GM15510 (cell line): ENCODE measurements around the gene ZBTB45.

Experiments used
- POLR2A ChIP-seq: IDR thresholded peaks from 3 replicates; pipeline ENCODE4 v1.6.1; 2011; ENCODE audit warnings: borderline replicate concordance; ENCODE audit not compliant: insufficient read length; ENCODE audit errors: extremely low read depth

ZBTB45 gene

DNA sequence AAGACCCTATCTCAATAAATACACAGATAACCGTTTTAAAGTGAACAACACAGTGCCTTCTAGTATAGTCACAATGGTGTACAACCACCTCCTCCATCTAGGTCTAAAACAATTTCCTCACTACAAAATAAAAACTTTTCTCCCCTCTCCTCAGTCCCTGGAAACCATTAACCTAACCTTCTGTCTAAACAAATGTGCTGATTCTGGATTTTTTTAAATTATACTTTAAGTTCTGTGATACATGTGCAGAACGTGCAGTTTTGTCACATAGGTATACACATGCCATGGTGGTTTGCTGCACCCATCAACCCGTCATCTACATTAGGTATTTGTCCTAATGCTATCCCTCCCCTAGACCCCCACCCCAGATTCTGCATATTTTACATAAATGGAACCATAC lies 9.8 kb upstream of the ZBTB45 start:
- TF ChIP-seq POLR2A = no peak

- TF ChIP-seq POLR2A = no peak
Observed at GRCh38 chr19:58522709-58523108, 3.1 kb upstream of the ZBTB45 start.

DNA sequence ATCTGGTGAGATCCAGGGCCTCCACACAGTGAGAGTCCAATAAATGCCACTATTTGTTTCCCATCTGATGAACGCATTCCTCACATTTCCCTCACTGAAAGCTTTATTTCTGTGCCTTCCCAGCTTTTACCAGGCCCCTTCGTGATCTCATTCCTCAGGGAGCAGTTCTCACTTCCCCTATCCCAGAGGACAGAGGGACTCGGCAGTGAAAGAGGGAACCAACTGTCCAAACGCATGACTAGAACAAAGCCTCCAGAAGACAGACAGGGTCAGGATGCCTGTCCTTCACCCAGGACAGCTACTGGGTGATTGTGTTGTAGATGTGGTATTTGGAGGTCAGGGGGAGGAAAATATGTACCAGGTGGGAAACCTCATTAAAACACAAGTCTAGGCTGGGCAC lies 2.0 kb upstream of the ZBTB45 start:
- TF ChIP-seq POLR2A = no peak

DNA sequence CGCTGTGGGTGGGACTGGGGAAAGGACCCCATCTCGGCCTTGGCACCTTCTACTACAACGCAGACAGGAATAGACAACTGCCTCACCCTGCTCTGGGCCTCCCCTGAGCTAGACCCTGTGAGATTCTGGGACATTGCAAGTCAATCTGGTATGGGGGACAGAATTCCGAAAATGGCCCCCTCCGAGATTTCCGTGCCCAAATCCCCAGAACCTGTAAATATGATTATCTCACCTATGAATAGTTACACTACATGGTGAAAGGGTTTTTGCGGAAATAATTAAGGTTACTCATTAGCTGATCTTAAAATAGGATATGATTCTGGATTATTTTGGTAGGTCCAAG lies 618 bp upstream of the ZBTB45 start:
- no peak for TF ChIP-seq POLR2A

GRCh38 chr19:58519087-58519354 lies 589 bp downstream of the ZBTB45 start:
- no peak for TF ChIP-seq POLR2A

DNA sequence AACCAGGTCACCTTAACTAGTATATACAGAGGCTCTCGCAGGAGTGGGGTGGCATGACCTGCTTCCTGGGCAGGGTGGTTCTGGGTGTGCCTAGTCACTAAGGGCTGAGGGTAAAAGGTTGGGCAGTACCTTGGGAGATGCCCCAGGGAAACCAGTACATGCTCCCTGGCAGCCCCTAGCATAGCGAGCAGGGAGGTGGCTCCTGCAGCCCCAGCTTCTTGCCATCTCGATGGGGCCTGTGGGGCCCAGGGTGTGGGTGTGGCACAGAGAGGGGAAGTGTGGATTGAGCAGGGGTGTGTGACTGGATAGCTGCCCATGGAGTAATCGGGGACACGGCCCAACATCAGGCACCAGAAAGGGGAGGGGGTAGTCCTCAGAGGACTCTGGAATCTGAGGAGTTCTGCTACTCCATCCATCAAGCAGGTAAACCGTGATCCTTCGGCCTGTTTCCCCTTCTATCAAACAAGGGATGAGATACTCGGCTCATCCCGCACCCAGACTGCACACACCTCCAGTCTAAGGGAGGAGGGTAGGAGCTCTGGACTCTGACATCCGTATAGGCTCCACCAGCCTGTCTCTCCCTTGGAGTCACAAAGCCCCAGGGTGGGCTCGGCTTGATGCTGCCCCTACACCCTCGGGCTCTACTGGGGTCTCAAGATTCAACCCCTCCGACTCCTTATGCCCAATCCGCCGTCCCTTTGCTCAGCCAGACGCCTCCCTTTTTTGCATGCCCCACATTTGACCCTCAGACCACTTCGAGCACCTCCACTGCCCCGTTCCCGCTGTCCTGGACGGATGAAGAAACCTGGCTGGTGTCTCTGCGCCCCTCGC lies 1.1 kb downstream of the ZBTB45 start:
- TF ChIP-seq POLR2A = peak; percentile 10

GRCh38 chr19:58516964-58517833 lies 2.4 kb downstream of the ZBTB45 start:
- TF ChIP-seq POLR2A = no peak

- no peak for TF ChIP-seq POLR2A
Observed at GRCh38 chr19:58516246-58516836, 3.3 kb downstream of the ZBTB45 start.

- no peak for TF ChIP-seq POLR2A
Observed at GRCh38 chr19:58515259-58515658, 4.4 kb downstream of the ZBTB45 start.

DNA sequence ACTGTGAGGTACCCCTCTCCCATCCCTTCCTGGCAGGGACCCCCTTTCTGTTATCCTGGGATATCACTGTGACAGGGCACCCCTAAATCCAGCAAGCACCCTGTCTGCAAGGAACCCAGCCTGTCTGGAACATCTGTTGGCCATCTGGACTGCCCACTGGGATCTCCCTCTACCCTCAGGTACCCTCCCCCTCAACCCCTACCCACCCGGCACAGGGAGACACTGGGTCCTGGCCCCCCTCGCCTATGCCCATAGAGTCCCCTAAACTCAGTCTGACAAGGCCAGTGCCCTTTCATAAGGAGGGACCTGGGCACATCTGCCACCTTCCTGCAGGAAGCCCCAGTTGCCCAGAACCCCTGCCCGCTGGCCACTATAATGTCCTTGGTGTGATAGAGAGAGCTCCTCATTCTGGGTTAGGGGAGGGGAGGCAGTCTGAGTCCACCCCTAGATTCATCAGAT lies 5.0 kb downstream of the ZBTB45 start:
- TF ChIP-seq POLR2A = no peak

DNA sequence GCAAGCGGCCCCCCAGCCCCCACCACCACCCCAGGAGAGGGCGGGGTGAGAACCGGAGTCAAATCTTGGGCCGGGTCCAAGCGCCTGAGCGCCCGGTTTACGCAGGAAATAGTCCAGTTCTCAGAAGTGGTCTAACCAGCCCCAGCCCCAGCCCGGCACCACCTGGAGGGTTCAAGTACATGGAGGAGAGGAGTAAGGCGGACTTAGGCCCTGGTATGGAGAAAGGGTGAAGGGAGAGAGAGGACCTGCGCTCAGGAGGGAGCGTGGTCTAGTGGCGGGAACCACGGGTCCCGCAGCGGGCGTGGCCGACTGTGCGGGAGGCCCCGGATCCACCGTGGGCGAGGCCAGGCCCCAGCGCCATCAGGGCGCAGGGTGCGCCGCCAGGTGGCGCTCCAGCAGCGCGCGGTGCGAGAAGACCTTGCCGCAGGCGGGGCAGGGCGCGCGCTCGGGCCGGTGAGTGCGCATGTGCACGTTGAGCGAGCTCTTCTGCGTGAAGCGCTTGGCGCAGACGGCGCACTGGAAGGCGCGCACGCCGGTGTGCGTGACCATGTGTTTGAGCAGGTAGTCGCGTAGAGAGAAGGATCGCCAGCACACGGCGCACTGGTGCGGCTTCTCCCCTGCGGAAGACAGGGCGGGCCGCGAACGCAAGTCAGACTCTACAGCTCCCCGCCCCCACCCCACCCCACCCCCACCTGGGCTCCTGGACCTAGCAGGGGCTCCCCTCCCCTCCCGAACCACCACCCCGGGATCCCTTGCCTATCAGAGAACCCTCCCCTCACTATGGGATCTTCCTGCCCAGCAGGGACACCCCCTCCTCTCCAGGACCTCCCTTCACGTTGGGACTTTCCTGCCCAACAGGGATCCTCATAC lies 5.7 kb downstream of the ZBTB45 start:
- peak; percentile 84 for TF ChIP-seq POLR2A

DNA sequence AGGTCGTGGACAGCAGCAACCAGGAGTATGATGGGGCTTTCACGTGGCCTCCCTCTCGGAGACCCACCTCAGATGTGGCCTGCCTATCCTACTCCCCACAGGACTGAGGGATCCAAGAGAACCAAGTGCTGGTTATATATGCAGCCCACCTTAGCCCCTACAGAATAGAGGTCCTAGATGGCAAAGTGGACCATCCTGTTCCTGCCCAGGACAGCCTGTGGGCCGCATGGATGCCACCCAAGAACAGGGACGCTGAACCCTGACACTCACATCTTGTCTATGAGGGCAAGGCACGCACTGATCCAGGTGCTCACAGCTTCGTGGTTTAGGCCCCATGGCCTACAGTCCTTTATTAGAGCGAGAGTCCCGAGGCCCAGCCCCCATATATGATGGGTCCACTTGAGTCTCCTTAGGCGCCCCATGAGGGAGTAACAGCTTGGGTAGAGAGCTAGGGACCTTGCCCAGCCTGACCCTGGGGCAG lies 6.4 kb downstream of the ZBTB45 start:
- no peak for TF ChIP-seq POLR2A

GRCh38 chr19:58511353-58512208 lies 8.0 kb downstream of the ZBTB45 start, which contains the start of gene SLC27A5:
TSS of gene SLC27A5 (minus strand) at chr19:58511992. CDS start at chr19:58511955, 37 bp downstream.
- TF ChIP-seq POLR2A = no peak
